Jurkat, Clone E6-1 (cell line): ENCODE data around the gene ATF7.

ENCODE experiments used
- DNase-seq: peaks from one replicate; pipeline ENCODE4 v3.0.0-alpha.2; 2011; ENCODE audit warnings: low read depth, low spot score
- H3K4me3 ChIP-seq: 2 replicates; pipeline ENCODE4 v1.5.1; 2011; ENCODE audit warnings: mild to moderate bottlenecking, low read length, control low read depth, moderate library complexity

The ATF7 gene

GRCh38 chr12:53543539-53543938 is 82.6 kb downstream of the ATF7 start:
- peak; percentile 75 for DNase-seq
- no peak overlapping the region for H3K4me3 ChIP-seq

GRCh38 chr12:53539526-53539925 is 86.7 kb downstream of the ATF7 start:
- no peak for DNase-seq
- no peak overlapping the region for H3K4me3 ChIP-seq

GRCh38 chr12:53538209-53538689 is 87.9 kb downstream of the ATF7 start:
- H3K4me3 ChIP-seq: no peak overlapping the region
- no peak for DNase-seq

- H3K4me3 ChIP-seq: no peak overlapping the region
Measured at GRCh38 chr12:53536962-53537361, 89.2 kb downstream of the ATF7 start.

GRCh38 chr12:53533471-53533870 is 92.7 kb downstream of the ATF7 start:
- H3K4me3 ChIP-seq: no peak overlapping the region
- no peak for DNase-seq

More at GRCh38 chr12:53536962-53537361, 89.2 kb downstream of the ATF7 start:
- DNase-seq: no peak

GRCh38 chr12:53532524-53533445 is 93.4 kb downstream of the ATF7 start:
- no peak for DNase-seq
- no peak overlapping the region for H3K4me3 ChIP-seq

- no peak for DNase-seq
- H3K4me3 ChIP-seq: no peak overlapping the region
Measured at GRCh38 chr12:53532021-53532420, 94.2 kb downstream of the ATF7 start.

- DNase-seq: no peak
- no peak overlapping the region for H3K4me3 ChIP-seq
Measured at GRCh38 chr12:53530920-53531319, 95.3 kb downstream of the ATF7 start.

- H3K4me3 ChIP-seq: no peak overlapping the region
- no peak for DNase-seq
Measured at GRCh38 chr12:53530061-53530460, 96.1 kb downstream of the ATF7 start.

GRCh38 chr12:53524476-53524875 is 101.7 kb downstream of the ATF7 start:
- no peak for DNase-seq
- no peak overlapping the region for H3K4me3 ChIP-seq

- no peak overlapping the region for H3K4me3 ChIP-seq
- no peak for DNase-seq
Measured at GRCh38 chr12:53523131-53523530, 103.1 kb downstream of the ATF7 start.

- DNase-seq: no peak
- no peak overlapping the region for H3K4me3 ChIP-seq
Measured at GRCh38 chr12:53518381-53518780, 107.8 kb downstream of the ATF7 start.

- no peak overlapping the region for H3K4me3 ChIP-seq
- no peak for DNase-seq
Measured at GRCh38 chr12:53516758-53517455, 109.3 kb downstream of the ATF7 start.

GRCh38 chr12:53515291-53515680 is 110.9 kb downstream of the ATF7 start:
- no peak overlapping the region for H3K4me3 ChIP-seq
- DNase-seq: no peak

GRCh38 chr12:53514628-53515290 is 111.4 kb downstream of the ATF7 start:
- no peak for DNase-seq
- H3K4me3 ChIP-seq: no peak overlapping the region

GRCh38 chr12:53513712-53514410 is 112.3 kb downstream of the ATF7 start:
- no peak overlapping the region for H3K4me3 ChIP-seq

GRCh38 chr12:53510181-53510812 is 115.9 kb downstream of the ATF7 start:
- DNase-seq: no peak
- H3K4me3 ChIP-seq: no peak overlapping the region

More at GRCh38 chr12:53513712-53514410, 112.3 kb downstream of the ATF7 start:
- no peak for DNase-seq

GRCh38 chr12:53508534-53509170 is 117.5 kb downstream of the ATF7 start:
- no peak overlapping the region for H3K4me3 ChIP-seq
- DNase-seq: peak; percentile 70
